ENCODE results near the gene BOD1. TPM values are rescaled to one million over a fixed set of nuclear protein-coding genes. Genes with fewer than 3 reads are reported as not detected.

The BOD1 gene
- total and polyA plus RNA-seq, 2 donors (not counting 1 experiment from before 2014, with no cell fraction given): 60.7 to 86.9 TPM

GRCh38 chr5:173577817-173578216, 38.6 kb downstream of the BOD1 start:
- H3K4me3 ChIP-seq (replicated peaks in 1 of 4; ENCODE audit: control extremely low read depth in 1 of 4, insufficient read depth in 1 of 4, low read depth in 3 of 4, low read length in 4 of 4): no peak overlapping the region

GRCh38 chr5:173577166-173577565, 39.3 kb downstream of the BOD1 start:
- Histone ChIP-seq H2AFZ (ENCODE audit: low read length) (no peak overlapping the region), H3K4me1 (ENCODE audit: control insufficient read depth, extremely low read depth, insufficient read depth, low read length) (peaks cover 3% of the 10 kb centered on the region), H4K20me1 (ENCODE audit: control insufficient read depth, extremely low read depth, insufficient read depth, low read length) (no peaks in the 10 kb centered on the region), H3K9ac (ENCODE audit: insufficient read depth, low read length) (no peak overlapping the region), H3K27ac (ENCODE audit: insufficient read depth, low read length) (no peak overlapping the region), H3K79me2 (ENCODE audit: control insufficient read depth, insufficient read depth, low read length) (no peaks in the 10 kb centered on the region), H3K4me2 (ENCODE audit: extremely low read depth, insufficient read depth, low read length) (no peak overlapping the region), H3K27me3 (ENCODE audit: control insufficient read depth, insufficient read depth, low read length) (no peaks in the 10 kb centered on the region), H3K9me3 (ENCODE audit: control insufficient read depth, insufficient read depth, low read depth, low read length) (no peaks in the 10 kb centered on the region), H3K4me3 (replicated peaks in 1 of 4; ENCODE audit: control extremely low read depth in 1 of 4, insufficient read depth in 1 of 4, low read depth in 3 of 4, low read length in 4 of 4) (no peak overlapping the region), H3K36me3 (ENCODE audit: control insufficient read depth, insufficient read depth, low read length) (no peaks in the 10 kb centered on the region)
- TF ChIP-seq EZH2 (IDR thresholded peaks at IDR 0.05; ENCODE audit: low read length, missing control alignments) (no peak), CTCF (conservative IDR thresholded peaks at IDR 0.05 in 1 of 2, IDR thresholded peaks at IDR 0.05 in 1 of 2; ENCODE audit: low read depth in 1 of 2, low read length in 2 of 2) (no peak)
- DNase-seq (ENCODE audit: low read depth in 2 of 2): no peak

More at GRCh38 chr5:173577817-173578216, 38.6 kb downstream of the BOD1 start:
- Histone ChIP-seq H3K9me3 (ENCODE audit: control insufficient read depth, insufficient read depth, low read depth, low read length) (no peaks in the 10 kb centered on the region), H3K9ac (ENCODE audit: insufficient read depth, low read length) (no peak overlapping the region), H3K27me3 (ENCODE audit: control insufficient read depth, insufficient read depth, low read length) (no peaks in the 10 kb centered on the region), H3K4me1 (ENCODE audit: control insufficient read depth, extremely low read depth, insufficient read depth, low read length) (peaks cover 6% of the 10 kb centered on the region), H2AFZ (ENCODE audit: low read length) (no peak overlapping the region), H3K27ac (ENCODE audit: insufficient read depth, low read length) (no peak overlapping the region), H4K20me1 (ENCODE audit: control insufficient read depth, extremely low read depth, insufficient read depth, low read length) (no peaks in the 10 kb centered on the region), H3K36me3 (ENCODE audit: control insufficient read depth, insufficient read depth, low read length) (no peaks in the 10 kb centered on the region), H3K4me2 (ENCODE audit: extremely low read depth, insufficient read depth, low read length) (no peak overlapping the region), H3K79me2 (ENCODE audit: control insufficient read depth, insufficient read depth, low read length) (no peaks in the 10 kb centered on the region)
- no peak for TF ChIP-seq CTCF (conservative IDR thresholded peaks at IDR 0.05 in 1 of 2, IDR thresholded peaks at IDR 0.05 in 1 of 2; ENCODE audit: low read depth in 1 of 2, low read length in 2 of 2)
- no peak for TF ChIP-seq EZH2 (IDR thresholded peaks at IDR 0.05; ENCODE audit: low read length, missing control alignments)
- DNase-seq (ENCODE audit: low read depth in 2 of 2): no peak

- Histone ChIP-seq H3K9ac (ENCODE audit: insufficient read depth, low read length) (no peak overlapping the region), H2AFZ (ENCODE audit: low read length) (no peak overlapping the region), H3K27me3 (ENCODE audit: control insufficient read depth, insufficient read depth, low read length) (no peaks in the 10 kb centered on the region), H3K9me3 (ENCODE audit: control insufficient read depth, insufficient read depth, low read depth, low read length) (no peaks in the 10 kb centered on the region), H3K4me3 (replicated peaks in 1 of 4; ENCODE audit: control extremely low read depth in 1 of 4, insufficient read depth in 1 of 4, low read depth in 3 of 4, low read length in 4 of 4) (no peak overlapping the region), H3K4me1 (ENCODE audit: control insufficient read depth, extremely low read depth, insufficient read depth, low read length) (peaks cover 3% of the 10 kb centered on the region), H3K4me2 (ENCODE audit: extremely low read depth, insufficient read depth, low read length) (no peak overlapping the region), H4K20me1 (ENCODE audit: control insufficient read depth, extremely low read depth, insufficient read depth, low read length) (no peaks in the 10 kb centered on the region), H3K27ac (ENCODE audit: insufficient read depth, low read length) (no peak overlapping the region), H3K79me2 (ENCODE audit: control insufficient read depth, insufficient read depth, low read length) (no peaks in the 10 kb centered on the region), H3K36me3 (ENCODE audit: control insufficient read depth, insufficient read depth, low read length) (no peaks in the 10 kb centered on the region)
- TF ChIP-seq CTCF (conservative IDR thresholded peaks at IDR 0.05 in 1 of 2, IDR thresholded peaks at IDR 0.05 in 1 of 2; ENCODE audit: low read depth in 1 of 2, low read length in 2 of 2) (no peak), EZH2 (IDR thresholded peaks at IDR 0.05; ENCODE audit: low read length, missing control alignments) (no peak)
- DNase-seq (ENCODE audit: low read depth in 2 of 2): no peak
These were observed 40.5 kb downstream of the BOD1 start for GRCh38 chr5:173575985-173576384.
